HCT116 (cell line): Measurements from ENCODE around the gene DHRS7. TPM values are rescaled to one million over a fixed set of nuclear protein-coding genes. Genes with fewer than 3 reads are reported as not detected.

Experiments
- ATAC-seq: fragments of 200-7000 bp; cut with Tn5 transposase; 2 replicates; pipeline ENCODE4 v1.9.1; 2020; ENCODE audit warnings: mild to moderate bottlenecking, moderate library complexity
- BruUV-seq: library from RNA; stranded (reverse); fragments of 400-500 nt; replicated peaks from 2 replicates; lab custom pipeline; 2021; lab: Mats Ljungman, UMichigan
- CTCF ChIA-PET: fragments of 300-600 bp; sonication (Branson Sonifier 250); formaldehyde crosslinking; loops from one replicate; lab custom pipeline; 2021; ENCODE audit warnings: antibody characterized with exemption; lab: Charles Lee
- POLR2A ChIA-PET: fragments of 300-600, 350-600 bp; sonication (Branson Sonifier 250); formaldehyde crosslinking; loops from one replicate; lab custom pipeline; 2021; ENCODE audit warnings: antibody characterized with exemption; lab: Charles Lee
- RAD21 ChIA-PET, 2 experiments: fragments of 300-600 bp; sonication (Branson Sonifier 250); formaldehyde crosslinking; loops; one replicate each; lab custom pipeline; 2023; ENCODE audit warnings: low total read pairs in 2 of 2; ENCODE audit not compliant: uncharacterized antibody in 2 of 2, unreplicated experiment in 2 of 2, low non-redundant PET in 1 of 2; lab: Charles Lee
- DNase-seq: peaks from one replicate; pipeline ENCODE4 v3.0.0-alpha.2; 2010; ENCODE audit warnings: low read depth, low spot score
- H2AFZ ChIP-seq: fragments of 200-600 bp; shearing (Covaris generic), sonication (generic); 2 replicates; pipeline ENCODE4 v1.6.1; 2017; ENCODE audit warnings: low read depth, mixed run types, mixed read lengths, antibody characterized with exemption, low read length; ENCODE audit not compliant: poor library complexity, severe bottlenecking
- H3K27ac ChIP-seq: 2 replicates; pipeline ENCODE4 v1.5.1; 2012; ENCODE audit warnings: low read depth, low read length
- H3K27me3 ChIP-seq: fragments of 200-600 bp; sonication (generic); 2 replicates; pipeline ENCODE4 v1.6.1; 2016; ENCODE audit warnings: mixed run types, low read length, mixed read lengths; ENCODE audit not compliant: insufficient read depth
- H3K36me3 ChIP-seq, 2 experiments: fragments of 200-500 bp in 1 of 2; fragments of 200-600 bp in 1 of 2; sonication (Bioruptor generic) in 1 of 2; sonication (generic) in 1 of 2; 2 replicates each; pipeline versions ENCODE4 v1.5.1 to v1.6.1; 2014 to 2016; ENCODE audit warnings: low read length in 2 of 2, inconsistent platforms in 1 of 2, mixed read lengths in 1 of 2, mixed run types in 1 of 2; ENCODE audit not compliant: insufficient read depth in 2 of 2, control insufficient read depth in 1 of 2
- H3K4me1 ChIP-seq, 2 experiments: fragments of 200-600 bp in 1 of 2; sonication (generic) in 1 of 2; 2 replicates each; pipeline versions ENCODE4 v1.5.1 to v1.6.1; 2012 to 2017; ENCODE audit warnings: low read length in 2 of 2, inconsistent platforms in 1 of 2, mild to moderate bottlenecking in 1 of 2, mixed read lengths in 1 of 2, mixed run types in 1 of 2, moderate library complexity in 1 of 2; ENCODE audit not compliant: insufficient read depth in 2 of 2, control insufficient read depth in 1 of 2
- H3K4me2 ChIP-seq: fragments of 200-600 bp; sonication (generic); 2 replicates; pipeline ENCODE4 v1.6.1; 2017; ENCODE audit warnings: mixed run types, low read length, mixed read lengths
- H3K4me3 ChIP-seq, 2 experiments: fragments of 200-600 bp in 1 of 2; sonication (generic) in 1 of 2; replicated peaks in 1 of 2; 2 replicates each; pipeline ENCODE4 v1.5.1; 2011 to 2016; ENCODE audit warnings: low read length in 2 of 2, control low read depth in 1 of 2, low read depth in 1 of 2, mild to moderate bottlenecking in 1 of 2, mixed read lengths in 1 of 2, mixed run types in 1 of 2
- H3K79me2 ChIP-seq: fragments of 200-600 bp; sonication (generic); 2 replicates; pipeline ENCODE4 v1.6.1; 2017; ENCODE audit warnings: mild to moderate bottlenecking, mixed run types, low read length, moderate library complexity, mixed read lengths; ENCODE audit not compliant: insufficient read depth
- H3K9ac ChIP-seq: fragments of 200-600 bp; sonication (generic); 2 replicates; pipeline ENCODE4 v1.6.1; 2016; ENCODE audit warnings: low read length, mixed read lengths
- H3K9me2 ChIP-seq: fragments of 200-600 bp; sonication (generic), shearing (Covaris generic); 2 replicates; pipeline ENCODE4 v1.6.1; 2017; ENCODE audit warnings: mixed run types, mild to moderate bottlenecking, moderate library complexity; ENCODE audit not compliant: insufficient read depth
- H3K9me3 ChIP-seq, 2 experiments: fragments of 200-500 bp in 1 of 2; fragments of 200-600 bp in 1 of 2; sonication (Bioruptor generic) in 1 of 2; sonication (generic) in 1 of 2; 2 replicates each; pipeline ENCODE4 v1.6.1; 2014 to 2017; ENCODE audit warnings: low read length in 2 of 2, mixed read lengths in 2 of 2, inconsistent platforms in 1 of 2, low read depth in 1 of 2, mild to moderate bottlenecking in 1 of 2, mixed run types in 1 of 2, moderate library complexity in 1 of 2; ENCODE audit not compliant: control insufficient read depth in 1 of 2, insufficient read depth in 1 of 2
- H4K20me1 ChIP-seq: fragments of 200-600 bp; sonication (generic), shearing (Covaris generic); 2 replicates; pipeline ENCODE4 v1.6.1; 2017; ENCODE audit warnings: mixed run types, mild to moderate bottlenecking, moderate library complexity; ENCODE audit not compliant: insufficient read depth
- CBX3 ChIP-seq: IDR thresholded peaks from 2 replicates; pipeline ENCODE4 v1.6.1; 2012; ENCODE audit warnings: low read depth
- CTCF ChIP-seq, 3 experiments: fragments of 200-600 bp in 1 of 3; sonication (generic) in 1 of 3; IDR thresholded peaks in 2 of 3; conservative IDR thresholded peaks in 1 of 3; 2 replicates each; pipeline ENCODE4 v1.5.1; 2012 to 2017; ENCODE audit warnings: low read depth in 2 of 3, low read length in 2 of 3, antibody characterized with exemption in 1 of 3, borderline replicate concordance in 1 of 3, control low read depth in 1 of 3, mild to moderate bottlenecking in 1 of 3, mixed read lengths in 1 of 3, mixed run types in 1 of 3, moderate library complexity in 1 of 3; ENCODE audit not compliant: insufficient read depth in 1 of 3
- ELF1 ChIP-seq: IDR thresholded peaks from 2 replicates; pipeline ENCODE4 v1.6.1; 2012; ENCODE audit warnings: low read depth, borderline replicate concordance
- EZH2 ChIP-seq: fragments of 200-600 bp; sonication (generic); IDR thresholded peaks from 2 replicates; pipeline ENCODE4 v1.6.1; 2017; ENCODE audit warnings: antibody characterized with exemption, mixed run types
- EZH2phosphoT487 ChIP-seq: fragments of 200-600 bp; IDR thresholded peaks from 2 replicates; pipeline ENCODE4 v1.6.1; 2018; ENCODE audit warnings: antibody characterized with exemption, borderline replicate concordance
- FOSL1 ChIP-seq: IDR thresholded peaks from 2 replicates; pipeline ENCODE4 v1.6.1; 2012; ENCODE audit warnings: low read depth
- MAX ChIP-seq: IDR thresholded peaks from 2 replicates; pipeline ENCODE4 v1.6.1; 2012
- POLR2A ChIP-seq: IDR thresholded peaks from 2 replicates; pipeline ENCODE4 v1.7.0; 2011; ENCODE audit warnings: borderline replicate concordance; ENCODE audit not compliant: insufficient read depth, insufficient read length; ENCODE audit errors: extremely low read depth
- POLR2AphosphoS5 ChIP-seq: IDR thresholded peaks from 2 replicates; pipeline ENCODE4 v1.6.1; 2011; ENCODE audit warnings: mild to moderate bottlenecking, low read depth, low read length, moderate library complexity
- RAD21 ChIP-seq: IDR thresholded peaks from 2 replicates; pipeline ENCODE4 v1.6.1; 2012; ENCODE audit warnings: low read depth, mild to moderate bottlenecking
- SIN3A ChIP-seq: IDR thresholded peaks from 2 replicates; pipeline ENCODE4 v1.6.1; 2012; ENCODE audit warnings: low read depth
- SRF ChIP-seq: IDR thresholded peaks from 2 replicates; pipeline ENCODE4 v1.6.1; 2012; ENCODE audit warnings: low read depth
- TCF7L2 ChIP-seq: IDR thresholded peaks from 2 replicates; pipeline ENCODE4 v1.7.0; 2011; ENCODE audit warnings: borderline replicate concordance, inconsistent platforms; ENCODE audit not compliant: insufficient read depth, insufficient read length; ENCODE audit errors: extremely low read depth
- YY1 ChIP-seq: IDR thresholded peaks from 2 replicates; pipeline ENCODE4 v1.6.1; 2011; ENCODE audit warnings: low read length, low read depth, moderate library complexity, mild to moderate bottlenecking; ENCODE audit not compliant: insufficient replicate concordance; ENCODE audit errors: extremely low read depth
- ZBTB33 ChIP-seq: IDR thresholded peaks from 2 replicates; pipeline ENCODE4 v1.6.1; 2011; ENCODE audit warnings: mild to moderate bottlenecking, low read length, moderate library complexity; ENCODE audit not compliant: insufficient replicate concordance; ENCODE audit errors: extremely low read depth
- ZFX ChIP-seq: fragments of 450-650 bp; IDR thresholded peaks from 2 replicates; pipeline ENCODE4 v1.6.1; 2017
- ZNF274 ChIP-seq: fragments of 200-500 bp; sonication (Bioruptor generic); IDR thresholded peaks from 2 replicates; pipeline ENCODE4 v1.6.1; 2014; ENCODE audit warnings: mild to moderate bottlenecking, low read depth, low read length, inconsistent platforms
- intact Hi-C: fragments of 100-400 bp; cut with micrococcal nuclease; formaldehyde crosslinking; loops from 2 replicates; pipeline ENCODE4 v1.10.0; 2022
- total RNA-seq: library from RNA; stranded (reverse); gene quantifications from one replicate; pipeline ENCODE4 v1.2.1, GENCODE V29; 2021; ENCODE audit not compliant: unreplicated experiment
- TF ChIP-seq, protein P1 (sequence below): IDR thresholded peaks from 2 replicates; pipeline ENCODE4 v1.6.1; 2012
- TF ChIP-seq, protein P2 (sequence below): IDR thresholded peaks from 2 replicates; pipeline ENCODE4 v1.6.1; 2012; ENCODE audit warnings: low read depth

Gene DHRS7
- total RNA-seq, 1 experiment from 2014 or later = 43.8 TPM

DNA sequence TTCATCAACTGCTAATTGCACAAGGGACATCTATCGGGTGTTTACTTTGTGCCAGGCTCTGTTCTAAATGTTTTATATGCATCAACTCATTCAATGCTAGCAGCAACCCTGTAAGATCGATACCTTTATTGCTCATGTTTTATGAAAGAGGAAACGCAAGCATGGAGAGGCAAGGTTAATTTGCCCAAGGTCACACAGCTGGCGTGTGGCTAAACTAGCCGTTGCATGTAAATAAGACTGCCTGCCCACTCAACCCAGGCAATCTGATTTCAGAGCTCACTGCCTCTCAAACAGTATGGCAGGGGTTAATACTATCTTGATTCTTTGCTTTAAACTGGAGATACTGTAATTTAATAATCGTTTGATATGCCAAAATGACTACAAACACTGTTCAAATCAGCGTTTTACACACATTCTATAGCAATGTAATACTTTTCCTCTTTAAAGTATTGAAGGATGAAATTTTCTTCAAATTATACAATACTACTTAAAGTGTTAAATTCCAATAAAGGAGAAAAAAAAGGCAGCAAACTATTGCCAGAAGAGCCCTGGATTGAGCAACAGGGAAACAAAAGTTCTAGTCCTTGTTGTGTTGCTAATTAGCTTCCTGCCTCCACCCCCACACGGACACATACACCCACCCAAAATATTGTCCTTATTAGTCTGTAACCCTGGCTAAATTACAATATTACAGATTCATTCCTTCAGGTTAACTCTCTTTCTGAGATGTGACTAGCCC lies 39.1 kb upstream of the DHRS7 start:
- no peaks in the 10 kb centered on the region for H3K4me1 ChIP-seq
- no peaks in the 10 kb centered on the region for H3K9me2 ChIP-seq
- DNase-seq = no peak
- no peaks in the 10 kb centered on the region for H3K79me2 ChIP-seq
- RAD21 ChIA-PET = no interaction called here
- H2AFZ ChIP-seq = no peak overlapping the region
- H3K36me3 ChIP-seq = no peaks in the 10 kb centered on the region
- H3K9ac ChIP-seq = no peak overlapping the region
- H3K4me2 ChIP-seq = no peak overlapping the region
- CTCF ChIA-PET = no interaction called here
- no peak overlapping the region for H3K4me3 ChIP-seq
- POLR2A ChIA-PET = no interaction called here
- BruUV-seq = no TSS peak
- no peaks in the 10 kb centered on the region for H3K9me3 ChIP-seq
- ATAC-seq = no peak
- intact Hi-C loops = no loop called here
- no peaks in the 10 kb centered on the region for H4K20me1 ChIP-seq
- no peak for TF ChIP-seq POLR2AphosphoS5
- TF ChIP-seq CBX3 = no peak
- TF ChIP-seq, protein P1, sequence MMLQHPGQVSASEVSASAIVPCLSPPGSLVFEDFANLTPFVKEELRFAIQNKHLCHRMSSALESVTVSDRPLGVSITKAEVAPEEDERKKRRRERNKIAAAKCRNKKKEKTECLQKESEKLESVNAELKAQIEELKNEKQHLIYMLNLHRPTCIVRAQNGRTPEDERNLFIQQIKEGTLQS = no peak
- no peak for TF ChIP-seq EZH2
- no peak for TF ChIP-seq MAX
- TF ChIP-seq EZH2phosphoT487 = no peak
- no peak for TF ChIP-seq ZFX
- TF ChIP-seq TCF7L2 = no peak
- no peak for TF ChIP-seq SRF
- TF ChIP-seq YY1 = no peak
- TF ChIP-seq RAD21 = no peak
- TF ChIP-seq ZBTB33 = no peak
- no peak for TF ChIP-seq CTCF (IDR thresholded peaks at IDR 0.05 in 2 of 3, conservative IDR thresholded peaks at IDR 0.05 in 1 of 3; ENCODE audit: borderline replicate concordance in 1 of 3, insufficient read depth in 1 of 3, low read depth in 2 of 3, low read length in 2 of 3)
- no peak for TF ChIP-seq ELF1
- no peak for TF ChIP-seq FOSL1
- TF ChIP-seq SIN3A = no peak
- TF ChIP-seq, protein P2, sequence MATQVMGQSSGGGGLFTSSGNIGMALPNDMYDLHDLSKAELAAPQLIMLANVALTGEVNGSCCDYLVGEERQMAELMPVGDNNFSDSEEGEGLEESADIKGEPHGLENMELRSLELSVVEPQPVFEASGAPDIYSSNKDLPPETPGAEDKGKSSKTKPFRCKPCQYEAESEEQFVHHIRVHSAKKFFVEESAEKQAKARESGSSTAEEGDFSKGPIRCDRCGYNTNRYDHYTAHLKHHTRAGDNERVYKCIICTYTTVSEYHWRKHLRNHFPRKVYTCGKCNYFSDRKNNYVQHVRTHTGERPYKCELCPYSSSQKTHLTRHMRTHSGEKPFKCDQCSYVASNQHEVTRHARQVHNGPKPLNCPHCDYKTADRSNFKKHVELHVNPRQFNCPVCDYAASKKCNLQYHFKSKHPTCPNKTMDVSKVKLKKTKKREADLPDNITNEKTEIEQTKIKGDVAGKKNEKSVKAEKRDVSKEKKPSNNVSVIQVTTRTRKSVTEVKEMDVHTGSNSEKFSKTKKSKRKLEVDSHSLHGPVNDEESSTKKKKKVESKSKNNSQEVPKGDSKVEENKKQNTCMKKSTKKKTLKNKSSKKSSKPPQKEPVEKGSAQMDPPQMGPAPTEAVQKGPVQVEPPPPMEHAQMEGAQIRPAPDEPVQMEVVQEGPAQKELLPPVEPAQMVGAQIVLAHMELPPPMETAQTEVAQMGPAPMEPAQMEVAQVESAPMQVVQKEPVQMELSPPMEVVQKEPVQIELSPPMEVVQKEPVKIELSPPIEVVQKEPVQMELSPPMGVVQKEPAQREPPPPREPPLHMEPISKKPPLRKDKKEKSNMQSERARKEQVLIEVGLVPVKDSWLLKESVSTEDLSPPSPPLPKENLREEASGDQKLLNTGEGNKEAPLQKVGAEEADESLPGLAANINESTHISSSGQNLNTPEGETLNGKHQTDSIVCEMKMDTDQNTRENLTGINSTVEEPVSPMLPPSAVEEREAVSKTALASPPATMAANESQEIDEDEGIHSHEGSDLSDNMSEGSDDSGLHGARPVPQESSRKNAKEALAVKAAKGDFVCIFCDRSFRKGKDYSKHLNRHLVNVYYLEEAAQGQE = no peak
- no peak for TF ChIP-seq ZNF274
- no peak for TF ChIP-seq POLR2A
- H3K27ac ChIP-seq = no peak overlapping the region
- H3K27me3 ChIP-seq = no peaks in the 10 kb centered on the region
